Heart left ventricle (tissue), 16 donors: ENCODE data around the gene FSTL4. TPM values are rescaled to one million over a fixed set of nuclear protein-coding genes. Genes with fewer than 3 reads are reported as not detected.

Experiments used
- ATAC-seq, 4 donors: fragments of 200-7000 bp; cut with Tn5 transposase; one replicate each; pipeline ENCODE4 v1.9.1; 2020 to 2022; ENCODE audit warnings: moderate library complexity in 4 of 4, mild to moderate bottlenecking in 3 of 4, moderate number of reproducible peaks in 1 of 4
- DNase-seq, 5 donors: peaks; one replicate each; pipeline ENCODE4 v3.0.0-alpha.2; 2020
- H3K27ac ChIP-seq, 12 donors: fragments of 200-600 bp; sonication (generic) in 4 of 12; one replicate each; pipeline versions ENCODE4 v1.5.0 to v1.8.0; 2016 to 2022; ENCODE audit warnings: mild to moderate bottlenecking in 2 of 12
- H3K27me3 ChIP-seq, 9 donors: fragments of 200-600 bp; sonication (generic) in 2 of 9; one replicate each; pipeline versions ENCODE4 v1.5.1 to v1.8.0; 2016 to 2022; ENCODE audit warnings: mild to moderate bottlenecking in 3 of 9
- H3K36me3 ChIP-seq, 9 donors: fragments of 200-600 bp; sonication (generic) in 2 of 9; one replicate each; pipeline versions ENCODE4 v1.5.0 to v1.8.0; 2018 to 2022; ENCODE audit warnings: mild to moderate bottlenecking in 2 of 9
- H3K4me1 ChIP-seq, 12 donors: fragments of 200-600 bp; sonication (generic) in 4 of 12; one replicate each; pipeline versions ENCODE4 v1.5.0 to v1.8.0; 2016 to 2022; ENCODE audit warnings: mild to moderate bottlenecking in 3 of 12
- H3K4me3 ChIP-seq, 12 donors: fragments of 200-600 bp; sonication (generic) in 4 of 12; one replicate each; pipeline versions ENCODE4 v1.5.0 to v1.8.0; 2017 to 2022; ENCODE audit warnings: mild to moderate bottlenecking in 9 of 12, moderate library complexity in 4 of 12
- H3K9me3 ChIP-seq, 12 donors: fragments of 200-600 bp; sonication (generic) in 4 of 12; one replicate each; pipeline versions ENCODE4 v1.5.0 to v1.8.0; 2016 to 2022; ENCODE audit warnings: mild to moderate bottlenecking in 1 of 12
- CTCF ChIP-seq, 12 donors: fragments of 200-600 bp; sonication (generic) in 4 of 12; IDR thresholded peaks; one replicate each; pipeline versions ENCODE4 v1.5.0 to v1.8.0; 2018 to 2022; ENCODE audit warnings: antibody characterized with exemption in 12 of 12, mild to moderate bottlenecking in 5 of 12
- POLR2A ChIP-seq, 2 donors: fragments of 450-650 bp; IDR thresholded peaks; one replicate each; pipeline ENCODE4 v1.6.1; 2017; ENCODE audit warnings: antibody characterized with exemption in 2 of 2, mild to moderate bottlenecking in 2 of 2, moderate library complexity in 2 of 2
- WGBS, 4 donors: extraction: QIAGEN DNeasy Blood & Tissue Kit in 2 of 4; methylation state at CpG; one replicate each; pipeline versions ENCODE4 v1.1.5 to v1.1.7; 2013 to 2018; 5-methylcytosine and 5-hydroxymethylcytosine counted together
- intact Hi-C, 10 donors: fragments of 100-400 bp; cut with DNase I; formaldehyde crosslinking; loops; one replicate each; pipeline versions ENCODE4 v1.11.1 to v1.14.2; 2022
- polyA plus RNA-seq, 2 donors: library from polyadenylated mRNA; stranded (reverse); fragments of 200-250 nt; gene quantifications; one replicate each; pipeline ENCODE4 v1.2.3, GENCODE V29; 2013
- total RNA-seq, 9 donors: library from RNA; depleted of rRNA in 2 of 9; stranded (reverse); fragments of >200 nt in 2 of 9; fragmentation: NEBNext Ultra II Directional in 3 of 9; extraction: Animal tissue kit (Norgen Biotek cat#: 25700) in 3 of 9; gene quantifications; one replicate each; pipeline versions ENCODE4 v1.1.0 to v1.2.4, GENCODE V29; 2016 to 2023
- donor health status: ischemic (EF 13 %, LVEDD 7.1; RV severe dilation, severe dysfunction).
- donor health status: healthy with polysubstance abuse.
- donor health status: DM: no; HTN: yes; CAD: no.
- donor health status: DM: no; HTN: no; CAD: no.
- donor health status: ischemic (EF 25% LVEDD 6.9; RV normal size, moderate dysfunction).
- donor health status: ischemic (EF 25% LVEDD 5.7; RV mildly dilated, moderate dysfunction).
- donor health status: healthy.
- donor health status: DM: yes; HTN: yes; CAD: no.
- donor health status: ischemic (EF 35%, LVEDD 5.7; RV mildly dilated, moderate dysfunction).
- donor health status: nonischemic (EF 11% LVEDD 7.7; RV severe dilation, severe dysfunction).
- donor health status: DM: yes; HTN: yes; CAD: no.
- donor health status: PGD.
- donor health status: ischemic (EF 29% LVEDD 5.4; RV normal size, mild dysfunction).
- donor health status: nonischemic (EF 23%, LVEDD 6.1; RV moderate dilation, normal function).

Gene FSTL4
- total and polyA plus RNA-seq, 11 donors = 0.01 to 0.39 (median 0.17) TPM; not detected in 6

- TF ChIP-seq POLR2A (IDR thresholded peaks at IDR 0.05) = no peak
- peak; percentile 14 to 52 (median 40) for TF ChIP-seq CTCF (IDR thresholded peaks at IDR 0.05)
- WGBS, 4 donors = 62 to 68% (median 63%) methylated on average over 12 of the region's 12 CpGs
- intact Hi-C loops = no loop called here
Observed at GRCh38 chr5:133460172-133460758, 152.1 kb downstream of the FSTL4 start.

GRCh38 chr5:133459474-133460160 lies 152.7 kb downstream of the FSTL4 start:
- intact Hi-C loops = no loop called here
- DNase-seq (no peak), ATAC-seq (no peak)
- Histone ChIP-seq H3K9me3 (no peaks in the 10 kb centered on the region), H3K4me1 (no peaks in the 10 kb centered on the region), H3K4me3 (no peak overlapping the region), H3K27me3 (peaks cover 0 to 6% (median 0%) of the 10 kb centered on the region in 9 donors), H3K27ac (no peak overlapping the region), H3K36me3 (no peaks in the 10 kb centered on the region)
- TF ChIP-seq CTCF (IDR thresholded peaks at IDR 0.05) (no peak), POLR2A (IDR thresholded peaks at IDR 0.05) (no peak)
- WGBS, 4 donors = 71 to 75% (median 74%) methylated on average over 7 of the region's 7 CpGs

More at GRCh38 chr5:133460172-133460758, 152.1 kb downstream of the FSTL4 start:
- no peak for DNase-seq
- H3K27ac ChIP-seq = no peak overlapping the region
- no peaks in the 10 kb centered on the region for H3K36me3 ChIP-seq
- H3K4me3 ChIP-seq = no peak overlapping the region
- H3K9me3 ChIP-seq = no peaks in the 10 kb centered on the region
- no peaks in the 10 kb centered on the region for H3K4me1 ChIP-seq
- no peak for ATAC-seq
- peaks cover 0 to 6% (median 0%) of the 10 kb centered on the region in 9 donors for H3K27me3 ChIP-seq

- no peak for ATAC-seq
- TF ChIP-seq CTCF (IDR thresholded peaks at IDR 0.05) = no peak
- TF ChIP-seq POLR2A (IDR thresholded peaks at IDR 0.05) = no peak
- H3K27me3 ChIP-seq = peaks cover 0 to 6% (median 0%) of the 10 kb centered on the region in 9 donors
- intact Hi-C loops = no loop called here
- H3K27ac ChIP-seq = no peak overlapping the region
- WGBS, 4 donors = 86 to 95% (median 94%) methylated on average over 2 of the region's 2 CpGs
- no peaks in the 10 kb centered on the region for H3K9me3 ChIP-seq
- no peaks in the 10 kb centered on the region for H3K36me3 ChIP-seq
- H3K4me3 ChIP-seq = no peak overlapping the region
- no peak for DNase-seq
- no peaks in the 10 kb centered on the region for H3K4me1 ChIP-seq
Observed at GRCh38 chr5:133458435-133458834, 153.9 kb downstream of the FSTL4 start.

- H3K9me3 ChIP-seq = no peaks in the 10 kb centered on the region
- peaks cover 0 to 6% (median 0%) of the 10 kb centered on the region in 9 donors for H3K27me3 ChIP-seq
- 71 to 75% (median 73%) methylated on average over 12 of the region's 12 CpGs for WGBS, 4 donors
- no peaks in the 10 kb centered on the region for H3K4me1 ChIP-seq
- ATAC-seq = no peak
- TF ChIP-seq POLR2A (IDR thresholded peaks at IDR 0.05) (no peak), CTCF (IDR thresholded peaks at IDR 0.05) (no peak)
- H3K27ac ChIP-seq = no peak overlapping the region
- intact Hi-C loops = no loop called here
- no peak for DNase-seq
- no peaks in the 10 kb centered on the region for H3K36me3 ChIP-seq
- no peak overlapping the region for H3K4me3 ChIP-seq
Observed at GRCh38 chr5:133457439-133458355, 154.6 kb downstream of the FSTL4 start.
